ENCODE data around the gene GNB1L. TPM values are rescaled to one million over a fixed set of nuclear protein-coding genes. Genes with fewer than 3 reads are reported as not detected.

GNB1L gene
- total RNA-seq, 1 donor from 2014 or later: 2.9 TPM

DNA sequence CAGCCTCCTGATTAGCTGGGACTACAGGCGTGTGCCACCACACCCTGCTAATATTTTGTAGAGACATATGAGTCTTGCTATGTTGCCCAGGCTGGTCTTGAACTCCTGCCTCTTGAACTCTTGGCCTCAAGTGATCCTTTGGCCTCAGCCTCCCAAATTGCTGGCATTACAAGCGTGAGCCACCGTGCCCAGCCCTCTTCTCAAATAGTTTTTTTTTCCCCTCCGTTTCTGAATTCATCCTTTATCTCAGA lies 82.3 kb downstream of the GNB1L start:
- FAIRE-seq: no peak
- DNase-seq (ENCODE audit: low spot score in 2 of 2): no peak

- no peak for DNase-seq (ENCODE audit: low spot score in 2 of 2)
- no peak for FAIRE-seq
These were observed 84.1 kb downstream of the GNB1L start for GRCh38 chr22:19770349-19771220.

DNA sequence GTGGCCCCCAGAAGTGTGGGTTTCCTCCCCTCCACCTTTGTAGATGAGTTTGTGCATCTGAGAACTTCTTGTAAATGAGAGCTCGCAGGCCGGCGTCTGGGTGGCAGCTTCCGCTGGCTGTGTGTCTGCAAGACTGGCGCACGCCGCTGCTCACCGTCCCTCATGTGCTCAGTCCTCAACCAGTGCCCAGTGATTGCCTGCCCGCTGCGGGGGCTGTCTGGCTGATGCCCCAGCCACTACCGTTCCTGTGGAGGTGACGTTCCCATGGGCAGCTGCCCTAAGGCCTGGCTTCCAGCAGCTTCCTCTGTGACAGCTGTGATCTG lies 85.3 kb downstream of the GNB1L start:
- FAIRE-seq: no peak

DNA sequence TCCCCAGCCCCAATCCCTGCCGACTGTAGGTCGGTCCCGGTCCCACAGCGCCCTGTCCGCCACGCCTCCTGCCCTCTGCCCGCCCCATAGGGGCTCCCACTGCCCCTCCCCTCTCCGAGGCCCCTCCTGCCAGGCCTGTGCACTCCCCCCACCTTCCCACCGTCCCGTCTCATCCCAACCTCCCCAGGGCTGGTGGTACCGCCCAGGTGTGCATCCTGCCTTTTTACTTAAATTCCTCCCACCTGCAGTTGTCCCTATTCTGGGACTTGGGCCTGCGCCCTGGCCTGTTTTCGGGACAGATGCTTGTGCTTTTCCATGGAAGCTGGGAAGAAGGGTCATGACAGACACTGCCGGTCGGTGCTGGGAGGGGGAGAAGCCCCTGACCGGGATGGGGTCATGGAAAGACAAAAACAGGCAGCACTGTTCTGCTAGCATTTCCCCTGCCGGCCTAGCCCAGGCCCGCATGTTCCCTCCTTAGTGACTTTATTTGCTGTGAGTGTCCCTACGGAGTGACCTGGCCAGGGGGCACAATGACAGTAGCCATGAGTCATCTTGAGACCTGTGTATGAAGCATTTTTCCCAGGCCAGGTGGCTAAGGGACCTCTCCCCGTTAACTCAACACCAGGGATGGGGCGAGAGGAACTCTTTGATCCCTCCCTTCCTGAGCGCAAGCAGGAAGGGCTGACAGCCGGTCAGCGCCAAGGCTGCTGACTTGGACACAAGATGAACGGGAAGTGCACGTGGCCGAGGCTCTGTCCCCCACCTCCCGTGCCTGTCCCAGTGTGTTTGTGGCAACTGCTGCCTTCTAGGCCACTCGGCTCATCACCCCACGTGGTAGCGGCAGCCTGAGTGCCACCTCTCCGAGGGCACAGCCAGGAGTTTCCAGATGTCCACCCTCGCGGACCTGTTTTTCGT lies 87.0 kb downstream of the GNB1L start:
- FAIRE-seq (no peak), DNase-seq (ENCODE audit: low spot score in 2 of 2) (no peak)

More for the DNA sequence above, 85.3 kb downstream of the GNB1L start:
- DNase-seq (ENCODE audit: low spot score in 2 of 2): no peak

- FAIRE-seq (no peak), DNase-seq (ENCODE audit: low spot score in 2 of 2) (no peak)
These were observed 87.9 kb downstream of the GNB1L start for GRCh38 chr22:19766511-19767426.

- DNase-seq (ENCODE audit: low spot score in 2 of 2) (no peak), FAIRE-seq (no peak)
These were observed 88.5 kb downstream of the GNB1L start for GRCh38 chr22:19766240-19766510.

DNA sequence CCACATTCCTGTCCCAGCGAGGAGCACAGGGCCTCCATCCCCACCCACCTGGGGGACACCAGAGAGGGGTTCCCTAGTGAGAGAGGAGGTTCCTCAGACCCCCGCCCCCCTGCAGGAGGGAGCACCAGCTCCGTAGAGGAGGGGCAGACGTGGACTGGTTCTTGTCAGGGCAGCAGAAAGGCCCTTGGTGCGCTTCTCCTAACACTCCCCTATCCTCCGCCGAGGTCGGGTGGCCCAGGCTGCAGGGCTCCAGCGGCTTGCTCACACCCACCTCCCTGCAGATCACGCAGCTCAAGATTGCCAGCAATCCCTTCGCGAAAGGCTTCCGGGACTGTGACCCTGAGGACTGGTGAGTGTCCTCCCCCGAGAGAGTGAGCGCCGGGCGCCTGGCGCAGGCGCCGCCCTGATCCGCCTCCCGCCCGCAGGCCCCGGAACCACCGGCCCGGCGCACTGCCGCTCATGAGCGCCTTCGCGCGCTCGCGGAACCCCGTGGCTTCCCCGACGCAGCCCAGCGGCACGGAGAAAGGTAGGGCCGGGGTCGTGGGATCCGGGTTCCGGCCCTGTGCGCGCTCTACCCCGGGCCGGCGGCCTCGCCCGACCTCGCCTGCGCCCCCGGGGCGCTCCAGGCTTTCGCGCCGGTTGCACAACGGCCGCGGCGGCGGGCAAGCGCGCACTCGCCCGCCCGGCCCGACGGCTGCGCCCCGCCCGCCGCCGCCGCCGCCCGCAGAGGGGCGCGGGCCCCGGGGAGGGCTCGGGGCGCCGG lies 89.0 kb downstream of the GNB1L start:
- DNase-seq (ENCODE audit: low spot score in 2 of 2) (no peak), FAIRE-seq (no peak)

GRCh38 chr22:19764636-19765476 lies 89.8 kb downstream of the GNB1L start:
- FAIRE-seq (no peak), DNase-seq (ENCODE audit: low spot score in 2 of 2) (no peak)

DNA sequence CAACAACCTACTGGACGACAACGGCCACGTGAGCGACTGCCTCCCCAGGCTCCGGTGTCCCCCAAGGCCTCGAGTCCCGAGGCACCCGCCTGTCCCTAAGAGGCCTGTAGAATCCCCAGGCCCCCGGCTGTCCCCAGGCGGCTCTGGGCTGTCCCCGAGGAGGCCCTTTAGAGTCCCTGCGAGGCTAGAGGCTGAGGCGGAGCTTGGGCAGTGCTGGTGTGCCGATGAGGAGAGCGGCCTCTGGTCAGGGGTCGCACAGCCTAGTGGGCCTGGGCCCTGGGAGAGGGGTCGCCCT lies 90.4 kb downstream of the GNB1L start:
- no peak for FAIRE-seq
- no peak for DNase-seq (ENCODE audit: low spot score in 2 of 2)

DNA sequence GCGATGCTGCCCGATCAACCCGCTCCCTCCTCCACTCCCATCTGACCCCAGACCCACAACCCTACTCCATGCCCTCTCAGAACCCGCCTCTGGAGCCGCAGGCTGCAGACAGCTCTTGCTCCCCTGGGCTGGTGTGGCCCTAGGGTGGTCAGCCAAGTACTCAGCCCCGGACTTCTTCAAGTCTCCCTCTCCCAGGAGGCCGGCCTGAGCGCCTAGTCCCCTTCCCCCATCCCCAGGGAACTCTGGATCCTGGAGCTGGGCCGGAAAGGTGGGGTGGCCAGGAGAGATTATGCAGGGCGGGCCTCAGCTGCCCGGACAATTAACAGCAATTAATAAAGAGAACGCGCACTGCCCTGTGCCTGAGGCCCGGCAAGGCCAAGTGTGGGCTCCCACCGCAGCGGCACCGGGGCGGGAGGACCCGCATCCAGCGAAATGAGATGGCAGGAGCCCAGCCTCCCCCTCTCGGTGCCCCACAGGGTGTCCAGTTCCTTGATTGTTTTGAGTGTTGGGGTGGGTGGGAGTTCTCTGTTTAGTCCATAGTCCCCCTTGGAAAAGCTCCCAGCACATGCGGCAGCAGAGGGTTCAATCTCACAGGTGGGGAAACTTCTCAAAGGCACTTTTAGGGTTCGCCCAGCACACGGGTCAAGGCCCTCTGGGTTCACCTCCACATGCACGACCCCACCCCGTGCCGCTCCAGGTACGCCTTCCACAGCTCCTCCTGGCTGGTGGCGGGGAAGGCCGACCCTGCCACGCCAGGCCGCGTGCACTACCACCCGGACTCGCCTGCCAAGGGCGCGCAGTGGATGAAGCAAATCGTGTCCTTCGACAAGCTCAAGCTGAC lies 91.0 kb downstream of the GNB1L start:
- DNase-seq (ENCODE audit: low spot score in 2 of 2) (no peak), FAIRE-seq (no peak)

- no peak for DNase-seq (ENCODE audit: low spot score in 2 of 2)
- FAIRE-seq: no peak
These were observed 91.9 kb downstream of the GNB1L start for GRCh38 chr22:19762568-19763457.

DNA sequence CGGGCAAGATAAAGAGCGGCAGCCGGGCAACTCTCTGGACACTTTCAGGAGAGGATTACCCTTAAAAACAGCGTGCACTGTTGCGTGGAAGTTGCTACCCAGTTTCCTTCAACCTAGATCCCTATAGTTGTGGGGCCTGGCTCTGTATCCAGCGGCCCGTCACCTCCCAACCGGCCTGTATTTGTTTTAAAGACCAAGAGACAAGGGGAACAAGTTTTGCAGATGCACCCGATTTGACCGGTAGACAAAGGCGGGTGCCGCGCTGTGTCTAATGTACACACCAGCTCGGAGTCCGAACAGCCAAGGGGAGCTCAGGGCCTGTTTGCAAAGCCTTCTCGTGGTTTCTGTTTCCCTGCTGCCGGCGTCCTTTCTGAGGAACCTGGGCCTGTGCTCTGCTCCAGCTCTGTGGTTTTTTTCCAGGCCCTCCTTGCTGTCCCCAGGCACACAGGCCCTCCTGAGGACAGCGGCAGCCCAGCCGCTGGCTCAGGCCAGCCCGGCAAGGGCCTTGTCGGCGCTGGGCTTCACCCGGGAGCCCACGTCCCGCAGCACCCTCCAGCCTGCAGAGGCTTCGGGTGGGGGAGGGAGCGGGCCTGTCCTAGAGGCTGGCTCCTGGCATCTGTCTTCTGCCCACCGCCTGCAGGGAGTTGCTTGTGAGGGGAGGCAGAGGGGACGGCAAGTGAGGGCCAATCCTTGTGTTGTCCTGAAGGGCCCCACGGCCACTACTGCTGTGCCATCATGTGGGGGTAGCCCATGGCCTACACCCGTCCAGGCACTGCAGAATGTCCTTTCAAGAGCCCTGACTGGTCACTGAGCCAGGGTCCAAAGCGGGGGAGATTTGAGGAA lies 92.7 kb downstream of the GNB1L start:
- no peak for DNase-seq (ENCODE audit: low spot score in 2 of 2)
- FAIRE-seq: no peak

GRCh38 chr22:19760951-19761724 lies 93.5 kb downstream of the GNB1L start:
- no peak for DNase-seq (ENCODE audit: low spot score in 2 of 2)
- no peak for FAIRE-seq

- FAIRE-seq: no peak
- no peak for DNase-seq (ENCODE audit: low spot score in 2 of 2)
These were observed 94.4 kb downstream of the GNB1L start, which contains the start of gene TBX1 for GRCh38 chr22:19760058-19760950. TBX1 (plus strand) TSS chr22:19760778; CDS start chr22:19760844, 66 bp downstream.

Data from frontal cortex (tissue), 4 donors.